ENCODE data around the gene ITPRIP. TPM values are rescaled to one million over a fixed set of nuclear protein-coding genes. Genes with fewer than 3 reads are reported as not detected.

Gene ITPRIP
- polyA plus RNA-seq, 1 experiment = 33.6 TPM

- Histone ChIP-seq H3K27me3 (ENCODE audit: control insufficient read depth, insufficient read depth, low read length) (no peaks in the 10 kb centered on the region), H3K36me3 (ENCODE audit: control insufficient read depth, insufficient read depth, low read length) (no peaks in the 10 kb centered on the region), H3K4me3 (ENCODE audit: low read depth, low read length) (no peak overlapping the region)
- CTCF ChIA-PET = interaction anchor here (0.5 to 12.9 kb wide), 24 partner anchors 9 to 331 kb away, joined by 3 to 259 read pairs (median 7); partner anchors contain the start of genes CFAP58 and ITPRIP
- TF ChIP-seq, protein P1, sequence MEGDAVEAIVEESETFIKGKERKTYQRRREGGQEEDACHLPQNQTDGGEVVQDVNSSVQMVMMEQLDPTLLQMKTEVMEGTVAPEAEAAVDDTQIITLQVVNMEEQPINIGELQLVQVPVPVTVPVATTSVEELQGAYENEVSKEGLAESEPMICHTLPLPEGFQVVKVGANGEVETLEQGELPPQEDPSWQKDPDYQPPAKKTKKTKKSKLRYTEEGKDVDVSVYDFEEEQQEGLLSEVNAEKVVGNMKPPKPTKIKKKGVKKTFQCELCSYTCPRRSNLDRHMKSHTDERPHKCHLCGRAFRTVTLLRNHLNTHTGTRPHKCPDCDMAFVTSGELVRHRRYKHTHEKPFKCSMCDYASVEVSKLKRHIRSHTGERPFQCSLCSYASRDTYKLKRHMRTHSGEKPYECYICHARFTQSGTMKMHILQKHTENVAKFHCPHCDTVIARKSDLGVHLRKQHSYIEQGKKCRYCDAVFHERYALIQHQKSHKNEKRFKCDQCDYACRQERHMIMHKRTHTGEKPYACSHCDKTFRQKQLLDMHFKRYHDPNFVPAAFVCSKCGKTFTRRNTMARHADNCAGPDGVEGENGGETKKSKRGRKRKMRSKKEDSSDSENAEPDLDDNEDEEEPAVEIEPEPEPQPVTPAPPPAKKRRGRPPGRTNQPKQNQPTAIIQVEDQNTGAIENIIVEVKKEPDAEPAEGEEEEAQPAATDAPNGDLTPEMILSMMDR (IDR thresholded peaks at IDR 0.05; ENCODE audit: insufficient read depth, low read depth, low read length) = peak; percentile 100
- DNase-seq (ENCODE audit: low read depth) = no peak
- POLR2A ChIA-PET = no interaction called here
Measured at GRCh38 chr10:104291439-104291951, 46.8 kb downstream of the ITPRIP start.

- Histone ChIP-seq H3K36me3 (ENCODE audit: control insufficient read depth, insufficient read depth, low read length) (no peaks in the 10 kb centered on the region), H3K4me3 (ENCODE audit: low read depth, low read length) (no peak overlapping the region), H3K27me3 (ENCODE audit: control insufficient read depth, insufficient read depth, low read length) (no peaks in the 10 kb centered on the region)
- TF ChIP-seq, protein P1 (IDR thresholded peaks at IDR 0.05; ENCODE audit: insufficient read depth, low read depth, low read length) = no peak
- DNase-seq (ENCODE audit: low read depth) = no peak
- POLR2A ChIA-PET = no interaction called here
- CTCF ChIA-PET = interaction anchor here (11.7 to 12.9 kb wide), 2 partner anchors 11 to 62 kb away, joined by 154 to 259 read pairs; partner anchors contain the start of gene CFAP58
Measured at GRCh38 chr10:104288355-104288754, 49.9 kb downstream of the ITPRIP start.

DNA sequence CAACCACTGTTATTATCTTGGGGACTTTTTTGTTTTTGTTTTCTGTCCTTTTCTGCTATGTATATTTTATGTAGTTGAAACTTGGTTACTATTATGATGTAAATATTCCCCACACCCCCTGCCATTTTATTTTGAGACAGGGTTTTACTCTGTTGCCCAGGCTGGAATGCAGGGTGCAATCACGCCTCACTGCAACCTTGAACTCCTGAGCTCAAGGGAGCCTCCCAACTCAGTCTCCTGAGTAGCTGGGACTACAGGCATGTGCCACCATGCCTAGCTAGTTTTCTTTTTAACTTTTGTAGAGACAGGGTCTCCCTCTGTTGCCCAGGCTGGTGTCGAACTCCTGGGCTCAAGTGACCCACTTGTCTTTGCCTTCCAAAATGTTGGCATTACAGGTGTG lies 51.3 kb downstream of the ITPRIP start:
- ChIA-PET CTCF (interaction anchor here (11.7 to 12.9 kb wide), 2 partner anchors 10 to 63 kb away, joined by 154 to 259 read pairs; partner anchors contain the start of gene CFAP58), POLR2A (no interaction called here)
- no peak for DNase-seq (ENCODE audit: low read depth)
- TF ChIP-seq, protein P1 (IDR thresholded peaks at IDR 0.05; ENCODE audit: insufficient read depth, low read depth, low read length) = no peak
- Histone ChIP-seq H3K27me3 (ENCODE audit: control insufficient read depth, insufficient read depth, low read length) (no peaks in the 10 kb centered on the region), H3K36me3 (ENCODE audit: control insufficient read depth, insufficient read depth, low read length) (no peaks in the 10 kb centered on the region), H3K4me3 (ENCODE audit: low read depth, low read length) (no peak overlapping the region)

GRCh38 chr10:104284846-104285245 lies 53.4 kb downstream of the ITPRIP start:
- CTCF ChIA-PET = interaction anchor here (0.6 to 12.9 kb wide), 4 partner anchors 8 to 240 kb away, joined by 3 to 259 read pairs (median 78); partner anchors contain the start of gene CFAP58
- H3K27me3 ChIP-seq (ENCODE audit: control insufficient read depth, insufficient read depth, low read length) = no peaks in the 10 kb centered on the region
- H3K4me3 ChIP-seq (ENCODE audit: low read depth, low read length) = no peak overlapping the region
- TF ChIP-seq, protein P1 (IDR thresholded peaks at IDR 0.05; ENCODE audit: insufficient read depth, low read depth, low read length) = no peak
- DNase-seq (ENCODE audit: low read depth) = no peak
- H3K36me3 ChIP-seq (ENCODE audit: control insufficient read depth, insufficient read depth, low read length) = no peaks in the 10 kb centered on the region
- POLR2A ChIA-PET = no interaction called here

DNA sequence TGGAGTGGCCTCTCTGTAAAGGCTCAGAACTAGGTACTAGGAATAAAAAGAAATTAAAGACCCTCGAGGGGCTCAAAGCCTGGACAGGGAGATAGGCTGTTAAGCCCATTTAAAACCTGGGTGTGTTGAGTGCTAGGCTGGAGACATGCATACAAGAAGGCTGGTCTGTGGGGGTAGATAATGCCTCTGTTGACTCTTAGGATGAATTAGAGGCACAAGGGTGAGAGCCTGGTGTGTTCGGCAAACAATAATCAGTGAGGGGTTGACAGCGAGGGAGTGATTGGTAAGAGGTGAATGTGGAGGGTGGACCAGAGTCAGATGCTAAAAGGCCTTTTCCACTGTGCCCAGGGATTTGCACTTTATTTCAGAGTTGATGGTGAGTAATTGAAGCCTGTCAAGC lies 56.6 kb downstream of the ITPRIP start:
- no peak for DNase-seq (ENCODE audit: low read depth)
- POLR2A ChIA-PET = no interaction called here
- Histone ChIP-seq H3K36me3 (ENCODE audit: control insufficient read depth, insufficient read depth, low read length) (no peaks in the 10 kb centered on the region), H3K27me3 (ENCODE audit: control insufficient read depth, insufficient read depth, low read length) (no peaks in the 10 kb centered on the region), H3K4me3 (ENCODE audit: low read depth, low read length) (no peak overlapping the region)
- TF ChIP-seq, protein P1 (IDR thresholded peaks at IDR 0.05; ENCODE audit: insufficient read depth, low read depth, low read length) = no peak
- CTCF ChIA-PET = interaction anchor here (1.9 to 9.2 kb wide), 3 partner anchors 6 to 68 kb away, joined by 11 to 154 read pairs (median 15); no protein-coding TSS in a partner anchor

Data from BJ (cell line).